OCI-LY1 (cell line): ENCODE data around the gene DNTT.

Source experiments
- EZH2 ChIP-seq: fragments of 200-600 bp; sonication (generic), shearing (Covaris generic); IDR thresholded peaks from 2 replicates; pipeline ENCODE4 v1.8.0; 2017; ENCODE audit warnings: borderline replicate concordance, mixed run types, mild to moderate bottlenecking, antibody characterized with exemption, low read length, moderate library complexity, mixed read lengths
- TF ChIP-seq, protein P1 (sequence below): fragments of 200-600 bp; sonication (generic), shearing (Covaris generic); IDR thresholded peaks from 2 replicates; pipeline ENCODE4 v1.5.1; 2017; ENCODE audit warnings: mild to moderate bottlenecking, antibody characterized with exemption, low read length, moderate library complexity, mixed read lengths

DNA sequence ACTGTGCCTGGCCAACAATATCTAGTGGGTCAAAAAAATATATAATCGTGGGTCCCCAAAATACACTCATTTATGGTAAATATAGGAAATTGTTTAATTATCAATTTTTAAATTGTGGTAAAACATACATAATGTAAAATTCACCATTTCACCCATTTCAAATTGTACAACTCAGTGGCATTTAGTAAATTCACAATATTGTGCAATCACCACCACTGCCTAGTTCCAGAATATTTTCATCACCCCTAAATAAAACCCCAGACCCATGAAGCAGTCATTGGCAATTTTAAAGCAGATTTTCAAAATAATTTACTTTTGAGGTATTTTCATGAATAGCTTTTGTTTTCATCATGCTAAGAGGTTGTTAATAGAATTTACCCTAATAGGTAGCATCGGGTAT lies 43.1 kb upstream of the DNTT start:
- TF ChIP-seq, protein P1, sequence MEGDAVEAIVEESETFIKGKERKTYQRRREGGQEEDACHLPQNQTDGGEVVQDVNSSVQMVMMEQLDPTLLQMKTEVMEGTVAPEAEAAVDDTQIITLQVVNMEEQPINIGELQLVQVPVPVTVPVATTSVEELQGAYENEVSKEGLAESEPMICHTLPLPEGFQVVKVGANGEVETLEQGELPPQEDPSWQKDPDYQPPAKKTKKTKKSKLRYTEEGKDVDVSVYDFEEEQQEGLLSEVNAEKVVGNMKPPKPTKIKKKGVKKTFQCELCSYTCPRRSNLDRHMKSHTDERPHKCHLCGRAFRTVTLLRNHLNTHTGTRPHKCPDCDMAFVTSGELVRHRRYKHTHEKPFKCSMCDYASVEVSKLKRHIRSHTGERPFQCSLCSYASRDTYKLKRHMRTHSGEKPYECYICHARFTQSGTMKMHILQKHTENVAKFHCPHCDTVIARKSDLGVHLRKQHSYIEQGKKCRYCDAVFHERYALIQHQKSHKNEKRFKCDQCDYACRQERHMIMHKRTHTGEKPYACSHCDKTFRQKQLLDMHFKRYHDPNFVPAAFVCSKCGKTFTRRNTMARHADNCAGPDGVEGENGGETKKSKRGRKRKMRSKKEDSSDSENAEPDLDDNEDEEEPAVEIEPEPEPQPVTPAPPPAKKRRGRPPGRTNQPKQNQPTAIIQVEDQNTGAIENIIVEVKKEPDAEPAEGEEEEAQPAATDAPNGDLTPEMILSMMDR = no peak
- TF ChIP-seq EZH2 = no peak
